ENCODE data around the gene APOL3. TPM values are rescaled to one million over a fixed set of nuclear protein-coding genes. Genes with fewer than 3 reads are reported as not detected.
A peak's percentile ranks its signal among the peaks of the same experiment; 100 is the strongest.

The APOL3 gene
- total and polyA plus RNA-seq, 11 donors: 16.9 to 103 (median 24.5) TPM

- no peaks in the 10 kb centered on the region for H3K9me3 ChIP-seq
- H3K4me1 ChIP-seq: peaks cover 0 to 7% (median 2%) of the 10 kb centered on the region in 12 donors
- TF ChIP-seq CTCF (IDR thresholded peaks at IDR 0.05) (no peak), POLR2A (IDR thresholded peaks at IDR 0.05) (no peak)
- no peaks in the 10 kb centered on the region for H3K36me3 ChIP-seq
- DNase-seq (no peak), ATAC-seq (no peak)
- no peak overlapping the region for H3K27ac ChIP-seq
- 91 to 97% (median 94%) methylated on average over 9 of the region's 9 CpGs for WGBS, 4 donors
- no peaks in the 10 kb centered on the region for H3K27me3 ChIP-seq
- intact Hi-C loops (cut with DNase I): loop anchor here in 9 of 10 donors (10.0 kb wide), 6 partner anchors 64 to 774 kb away; no protein-coding TSS in a partner anchor
- no peak overlapping the region for H3K4me3 ChIP-seq
Measured at GRCh38 chr22:36129071-36129470, 31.5 kb downstream of the APOL3 start.

GRCh38 chr22:36125994-36126531 lies 34.5 kb downstream of the APOL3 start:
- intact Hi-C loops (cut with DNase I): loop anchor here in 9 of 10 donors (2.0 to 10.0 kb wide), 9 partner anchors 59 to 771 kb away; no protein-coding TSS in a partner anchor
- WGBS, 4 donors: 86 to 100% (median 93%) methylated on average over 1 of the region's 1 CpG
- TF ChIP-seq POLR2A (IDR thresholded peaks at IDR 0.05): no peak
- no peak for TF ChIP-seq CTCF (IDR thresholded peaks at IDR 0.05)

GRCh38 chr22:36125434-36125833 lies 35.1 kb downstream of the APOL3 start:
- H3K27ac ChIP-seq: no peak overlapping the region
- H3K4me1 ChIP-seq: peaks cover 0 to 10% (median 2%) of the 10 kb centered on the region in 12 donors
- 95 to 98% (median 96%) methylated on average over 6 of the region's 6 CpGs for WGBS, 4 donors
- intact Hi-C loops (cut with DNase I): loop anchor here in 9 of 10 donors (2.0 to 10.0 kb wide), 9 partner anchors 59 to 771 kb away; no protein-coding TSS in a partner anchor
- no peaks in the 10 kb centered on the region for H3K27me3 ChIP-seq
- H3K4me3 ChIP-seq: no peak overlapping the region
- no peak for TF ChIP-seq CTCF (IDR thresholded peaks at IDR 0.05)
- no peak for ATAC-seq
- DNase-seq: no peak
- peaks cover 0 to 5% (median 0%) of the 10 kb centered on the region in 12 donors for H3K9me3 ChIP-seq
- no peaks in the 10 kb centered on the region for H3K36me3 ChIP-seq

More at GRCh38 chr22:36125994-36126531, 34.5 kb downstream of the APOL3 start:
- peaks cover 0 to 5% (median 0%) of the 10 kb centered on the region in 12 donors for H3K9me3 ChIP-seq
- no peaks in the 10 kb centered on the region for H3K27me3 ChIP-seq
- peaks cover 0 to 10% (median 2%) of the 10 kb centered on the region in 12 donors for H3K4me1 ChIP-seq
- no peak overlapping the region for H3K4me3 ChIP-seq
- DNase-seq: no peak
- H3K36me3 ChIP-seq: no peaks in the 10 kb centered on the region
- ATAC-seq: no peak
- H3K27ac ChIP-seq: no peak overlapping the region

GRCh38 chr22:36124666-36125065 lies 35.9 kb downstream of the APOL3 start:
- Histone ChIP-seq H3K4me3 (no peak overlapping the region), H3K36me3 (no peaks in the 10 kb centered on the region), H3K9me3 (peaks cover 0 to 5% (median 0%) of the 10 kb centered on the region in 12 donors), H3K4me1 (peaks cover 0 to 10% (median 2%) of the 10 kb centered on the region in 12 donors), H3K27me3 (no peaks in the 10 kb centered on the region), H3K27ac (peak overlapping the region in 2 of 12 donors; percentile 85 to 86)
- DNase-seq (no peak), ATAC-seq (no peak)
- TF ChIP-seq CTCF (IDR thresholded peaks at IDR 0.05): no peak
- TF ChIP-seq POLR2A (IDR thresholded peaks at IDR 0.05): no peak
- intact Hi-C loops (cut with DNase I): loop anchor here (1.0 to 10.0 kb wide), 18 partner anchors 57 to 777 kb away; no protein-coding TSS in a partner anchor
- 77 to 91% (median 82%) methylated on average over 11 of the region's 11 CpGs for WGBS, 4 donors

Measured in heart left ventricle (tissue), 16 donors.